ENCODE results near the gene CCDC57. TPM values are rescaled to one million over a fixed set of nuclear protein-coding genes. Genes with fewer than 3 reads are reported as not detected.

Gene CCDC57
- total RNA-seq, 1 donor from 2014 or later: 56.6 TPM

DNA sequence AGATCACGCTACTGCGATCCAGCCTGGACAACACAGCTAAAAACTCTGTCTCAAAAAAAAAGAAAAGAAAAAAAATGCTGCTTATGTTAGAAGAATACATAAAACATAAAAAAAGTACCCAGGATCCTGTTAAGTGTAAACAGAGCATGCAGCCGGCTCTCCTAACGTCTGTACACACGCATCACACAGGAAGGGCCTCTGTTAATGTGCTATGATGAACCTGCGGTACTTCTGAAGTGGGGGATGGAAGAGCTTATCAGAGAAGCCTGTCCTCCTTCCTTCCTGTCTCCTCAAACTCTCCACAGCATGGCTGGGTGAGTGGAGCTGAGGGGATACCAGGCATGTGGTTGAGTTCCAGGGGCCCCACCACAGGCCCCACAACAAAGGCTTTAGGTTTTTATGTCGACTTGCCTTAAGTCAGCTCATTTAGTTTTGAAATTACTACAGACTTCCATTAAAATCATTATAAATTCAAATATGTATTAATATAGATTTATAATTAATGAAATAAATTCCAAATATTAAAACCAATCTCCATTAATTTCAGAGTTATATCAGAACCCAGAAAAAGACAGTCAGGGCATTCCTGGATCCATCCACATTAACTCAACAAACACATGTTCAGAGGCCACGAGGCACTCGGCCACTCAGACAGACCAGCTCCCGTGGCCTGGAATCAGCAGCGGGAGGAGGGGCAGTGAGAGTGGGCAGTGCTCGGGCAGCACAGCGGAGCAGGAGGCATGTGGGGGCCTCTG, 11.7 kb downstream of the CCDC57 start:
- intact Hi-C loops (cut with micrococcal nuclease): no loop called here
- no peaks in the 10 kb centered on the region for H3K27me3 Mint-ChIP-seq
- peaks cover 11% of the 10 kb centered on the region for H3K4me1 Mint-ChIP-seq
- no peak overlapping the region for H3K4me3 Mint-ChIP-seq
- H3K36me3 Mint-ChIP-seq (ENCODE audit: low read depth): peaks cover 12% of the 10 kb centered on the region
- H3K27ac Mint-ChIP-seq: no peak overlapping the region
- CTCF ChIA-PET: interaction anchor here (0.5 to 1.3 kb wide), 2 partner anchors 35 to 351 kb away, joined by 3 read pairs; no protein-coding TSS in a partner anchor
- no peak for DNase-seq
- TF ChIP-seq, protein P1, sequence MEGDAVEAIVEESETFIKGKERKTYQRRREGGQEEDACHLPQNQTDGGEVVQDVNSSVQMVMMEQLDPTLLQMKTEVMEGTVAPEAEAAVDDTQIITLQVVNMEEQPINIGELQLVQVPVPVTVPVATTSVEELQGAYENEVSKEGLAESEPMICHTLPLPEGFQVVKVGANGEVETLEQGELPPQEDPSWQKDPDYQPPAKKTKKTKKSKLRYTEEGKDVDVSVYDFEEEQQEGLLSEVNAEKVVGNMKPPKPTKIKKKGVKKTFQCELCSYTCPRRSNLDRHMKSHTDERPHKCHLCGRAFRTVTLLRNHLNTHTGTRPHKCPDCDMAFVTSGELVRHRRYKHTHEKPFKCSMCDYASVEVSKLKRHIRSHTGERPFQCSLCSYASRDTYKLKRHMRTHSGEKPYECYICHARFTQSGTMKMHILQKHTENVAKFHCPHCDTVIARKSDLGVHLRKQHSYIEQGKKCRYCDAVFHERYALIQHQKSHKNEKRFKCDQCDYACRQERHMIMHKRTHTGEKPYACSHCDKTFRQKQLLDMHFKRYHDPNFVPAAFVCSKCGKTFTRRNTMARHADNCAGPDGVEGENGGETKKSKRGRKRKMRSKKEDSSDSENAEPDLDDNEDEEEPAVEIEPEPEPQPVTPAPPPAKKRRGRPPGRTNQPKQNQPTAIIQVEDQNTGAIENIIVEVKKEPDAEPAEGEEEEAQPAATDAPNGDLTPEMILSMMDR (IDR thresholded peaks at IDR 0.05): no peak
- H3K9me3 Mint-ChIP-seq: no peaks in the 10 kb centered on the region
- POLR2A ChIA-PET: no interaction called here
- ATAC-seq (ENCODE audit: low read depth): no peak

DNA sequence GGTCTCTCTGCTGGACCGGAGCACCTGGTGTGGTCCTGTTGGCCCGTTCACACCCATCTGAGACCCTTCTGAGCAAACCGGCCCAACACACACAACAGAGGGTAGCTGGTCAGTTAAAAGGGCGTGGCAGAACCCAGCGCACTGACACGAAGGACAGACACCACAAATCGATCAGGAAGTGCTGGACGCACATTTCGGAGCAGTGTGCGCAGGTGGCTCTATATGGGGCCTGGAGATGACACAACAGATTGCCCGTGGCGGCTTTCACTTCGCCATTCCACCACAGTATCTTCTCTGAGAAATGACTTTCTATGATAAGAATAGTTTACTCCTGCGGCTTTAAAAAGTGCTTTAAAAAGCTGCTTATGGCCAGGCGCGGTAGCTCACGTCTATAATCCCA, 12.5 kb downstream of the CCDC57 start:
- TF ChIP-seq, protein P1 (IDR thresholded peaks at IDR 0.05): no peak
- ATAC-seq (ENCODE audit: low read depth): no peak
- Mint-ChIP-seq H3K36me3 (ENCODE audit: low read depth) (peaks cover 15% of the 10 kb centered on the region), H3K27ac (no peak overlapping the region), H3K4me1 (peaks cover 5% of the 10 kb centered on the region), H3K27me3 (no peaks in the 10 kb centered on the region), H3K4me3 (no peak overlapping the region), H3K9me3 (no peaks in the 10 kb centered on the region)
- CTCF ChIA-PET: interaction anchor here (1.3 kb wide), 1 partner anchor 36 kb away, joined by 3 read pairs; no protein-coding TSS in a partner anchor
- DNase-seq: no peak
- POLR2A ChIA-PET: no interaction called here
- intact Hi-C loops (cut with micrococcal nuclease): no loop called here

DNA sequence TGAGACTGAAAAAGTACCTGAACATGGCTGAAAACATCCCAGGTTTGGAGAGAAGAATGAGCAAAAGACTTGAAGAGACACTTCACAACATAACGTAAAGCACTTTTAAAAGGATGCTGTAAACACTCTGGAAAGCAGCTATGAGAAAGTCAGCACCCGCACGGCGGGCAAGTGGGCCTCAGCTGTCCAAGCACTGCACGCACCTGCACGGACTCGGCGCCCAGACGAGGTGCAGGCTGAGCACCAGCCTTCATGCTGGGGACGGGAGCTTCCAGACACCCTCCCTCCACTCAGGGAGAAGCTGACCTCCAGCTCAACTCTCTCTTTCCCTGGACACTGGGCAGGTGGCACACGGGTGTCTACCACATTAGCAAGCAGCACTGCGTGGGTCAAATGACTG, 13.1 kb downstream of the CCDC57 start:
- H3K4me1 Mint-ChIP-seq: peaks cover 5% of the 10 kb centered on the region
- H3K4me3 Mint-ChIP-seq: no peak overlapping the region
- H3K27me3 Mint-ChIP-seq: no peaks in the 10 kb centered on the region
- no peaks in the 10 kb centered on the region for H3K9me3 Mint-ChIP-seq
- peaks cover 19% of the 10 kb centered on the region for H3K36me3 Mint-ChIP-seq (ENCODE audit: low read depth)
- no peak overlapping the region for H3K27ac Mint-ChIP-seq
- DNase-seq (no peak), ATAC-seq (ENCODE audit: low read depth) (no peak)
- TF ChIP-seq, protein P1 (IDR thresholded peaks at IDR 0.05): no peak
- POLR2A ChIA-PET: interaction anchor here (0.7 to 0.9 kb wide), 2 partner anchors 72 to 82 kb away, joined by 6 to 8 read pairs; no protein-coding TSS in a partner anchor
- intact Hi-C loops (cut with micrococcal nuclease): no loop called here
- CTCF ChIA-PET: no interaction called here

DNA sequence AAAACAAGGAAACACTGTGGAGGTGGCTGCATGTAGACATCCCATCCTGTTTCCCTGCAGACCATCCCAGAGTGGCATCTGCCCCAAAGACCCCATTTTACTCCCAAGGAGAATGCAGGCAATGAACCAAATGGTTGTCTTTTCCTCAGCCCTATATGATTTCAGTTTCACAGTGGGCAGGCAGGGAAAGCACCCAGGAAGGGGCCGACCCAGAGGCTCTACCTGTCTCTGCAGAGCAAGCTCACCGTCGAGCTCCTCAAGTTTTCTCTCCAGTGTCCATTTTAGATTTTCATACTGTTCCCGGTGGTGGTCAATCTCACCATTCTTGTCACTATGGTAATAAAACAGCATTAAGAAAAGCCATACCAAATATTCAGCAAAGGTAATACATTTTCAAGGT, 14.6 kb downstream of the CCDC57 start:
- Mint-ChIP-seq H3K9me3 (no peaks in the 10 kb centered on the region), H3K36me3 (ENCODE audit: low read depth) (peaks cover 30% of the 10 kb centered on the region), H3K27ac (no peak overlapping the region), H3K4me1 (peaks cover 9% of the 10 kb centered on the region), H3K27me3 (no peaks in the 10 kb centered on the region), H3K4me3 (no peak overlapping the region)
- POLR2A ChIA-PET: no interaction called here
- intact Hi-C loops (cut with micrococcal nuclease): no loop called here
- TF ChIP-seq, protein P1 (IDR thresholded peaks at IDR 0.05): no peak
- CTCF ChIA-PET: no interaction called here
- no peak for DNase-seq
- ATAC-seq (ENCODE audit: low read depth): no peak

DNA sequence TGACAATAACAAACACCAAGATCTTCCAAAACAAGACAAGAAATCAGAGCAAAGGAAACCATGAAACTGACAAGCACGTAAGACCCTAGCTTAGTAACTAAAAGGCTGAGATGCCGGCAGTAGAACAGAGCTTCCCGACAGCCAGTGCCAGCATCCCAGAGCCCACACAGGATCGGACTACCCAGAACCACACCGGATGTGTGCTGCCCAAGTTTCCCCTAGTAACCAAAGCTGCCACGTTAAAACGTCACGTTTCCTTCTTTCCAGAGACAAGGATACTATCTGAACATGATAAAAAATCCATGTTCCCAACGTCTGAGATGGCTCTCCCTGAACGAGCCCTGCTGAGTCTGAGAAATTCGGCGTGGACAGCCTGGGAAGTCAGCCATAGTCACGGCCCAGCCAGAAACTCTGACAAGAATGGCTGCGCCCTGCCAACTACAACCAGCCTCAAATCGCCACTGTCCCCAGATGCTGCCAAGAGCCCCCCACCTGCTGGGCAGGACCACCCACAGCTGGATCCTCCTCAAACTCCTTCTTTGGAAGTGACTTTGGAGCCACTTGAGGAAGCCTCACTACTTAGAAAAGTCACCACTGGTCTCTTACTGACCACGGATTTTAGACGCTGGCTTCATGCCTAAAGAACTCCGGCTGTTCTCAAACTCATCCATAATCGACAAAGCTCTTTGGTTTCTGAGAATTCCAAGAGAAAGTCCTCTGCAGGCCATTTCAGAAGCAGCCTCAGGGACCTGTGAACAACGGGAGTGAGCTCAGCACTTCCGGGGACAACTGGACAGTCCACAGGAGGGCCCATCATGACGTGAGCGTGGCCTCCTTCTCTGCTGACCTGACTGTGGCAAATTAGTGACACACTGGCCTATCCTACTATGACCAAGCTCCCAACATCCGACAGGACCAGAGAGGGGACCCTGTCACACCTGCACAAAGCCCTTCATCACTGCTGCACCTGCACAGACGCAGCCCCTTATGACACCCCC, 16.7 kb downstream of the CCDC57 start:
- DNase-seq (no peak), ATAC-seq (ENCODE audit: low read depth) (no peak)
- Mint-ChIP-seq H3K27ac (no peak overlapping the region), H3K9me3 (no peaks in the 10 kb centered on the region), H3K4me3 (no peak overlapping the region), H3K36me3 (ENCODE audit: low read depth) (peaks cover 34% of the 10 kb centered on the region), H3K27me3 (no peaks in the 10 kb centered on the region), H3K4me1 (peaks cover 9% of the 10 kb centered on the region)
- TF ChIP-seq, protein P1 (IDR thresholded peaks at IDR 0.05): no peak
- CTCF ChIA-PET: no interaction called here
- POLR2A ChIA-PET: interaction anchor here (0.8 kb wide), 1 partner anchor 10 kb away, joined by 3 read pairs; no protein-coding TSS in a partner anchor
- intact Hi-C loops (cut with micrococcal nuclease): no loop called here

All from activated B cell treated with CpG ODN at 0.5 μM for 24 hours (primary cell).